H1 (cell line): ENCODE data around the gene CTNND2. TPM values are rescaled to one million over a fixed set of nuclear protein-coding genes. Genes with fewer than 3 reads are reported as not detected.

Experiments
- CBX5 ChIP-seq: fragments of 300-800, 300-1000 bp; sonication (generic); IDR thresholded peaks from 2 replicates; pipeline ENCODE4 v1.7.1; 2016; ENCODE audit warnings: antibody characterized with exemption, low read length, low read depth
- JUN ChIP-seq: IDR thresholded peaks from 2 replicates; pipeline ENCODE4 v1.6.1; 2011; ENCODE audit warnings: low read depth, mild to moderate bottlenecking, improper control_type of control experiment, low read length
- RBBP5 ChIP-seq: IDR thresholded peaks from 2 replicates; pipeline ENCODE4 v1.7.1; 2012; ENCODE audit warnings: low read depth, mild to moderate bottlenecking, inconsistent platforms, low read length, moderate library complexity, borderline replicate concordance
- SUZ12 ChIP-seq: fragments of 200-600 bp; sonication (generic); IDR thresholded peaks from 2 replicates; pipeline ENCODE4 v1.6.1; 2012; ENCODE audit warnings: mild to moderate bottlenecking, inconsistent platforms, low read length, moderate library complexity, mixed read lengths
- ZNF274 ChIP-seq: IDR thresholded peaks from 2 replicates; pipeline ENCODE4 v1.7.0; 2012; ENCODE audit warnings: low read length, borderline replicate concordance; ENCODE audit errors: extremely low read depth
- polyA plus RNA-seq, 7 experiments: library from polyadenylated mRNA; depleted of rRNA in 3 of 7; stranded (reverse) in 5 of 7; unstranded in 2 of 7; fragments of >200 nt in 5 of 7; fragments of 200-250 nt in 2 of 7; gene quantifications; 1 replicate in 5 of 7; 2 replicates in 1 of 7; 4 replicates in 1 of 7; pipeline versions ENCODE4 v1.2.1 to v1.2.3, GENCODE V29; 2011 to 2013; ENCODE audit warnings: missing spikeins in 2 of 7, mixed read lengths in 2 of 7
- total RNA-seq: library from RNA; stranded (reverse); fragmentation: NEBNext Ultra II Directional; extraction: Animal tissue kit (Norgen Biotek cat#: 25700); gene quantifications from 2 replicates; pipeline ENCODE4 v1.2.1, GENCODE V29; 2021
- TF ChIP-seq, protein P1 (sequence below): IDR thresholded peaks from 2 replicates; pipeline ENCODE4 v1.6.1; 2011; ENCODE audit warnings: low read depth, mild to moderate bottlenecking, low read length; ENCODE audit not compliant: insufficient read depth

Gene CTNND2
- total and polyA plus RNA-seq, 2 of the 8 experiments (the other 6 are each of a cell fraction or from before 2014, with no cell fraction given) = 7.4 to 14.2 TPM

- TF ChIP-seq JUN (no peak), SUZ12 (no peak), CBX5 (no peak), ZNF274 (no peak), RBBP5 (no peak)
- TF ChIP-seq, protein P1, sequence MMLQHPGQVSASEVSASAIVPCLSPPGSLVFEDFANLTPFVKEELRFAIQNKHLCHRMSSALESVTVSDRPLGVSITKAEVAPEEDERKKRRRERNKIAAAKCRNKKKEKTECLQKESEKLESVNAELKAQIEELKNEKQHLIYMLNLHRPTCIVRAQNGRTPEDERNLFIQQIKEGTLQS = no peak
These were observed 920.1 kb downstream of the CTNND2 start (continued) for GRCh38 chr5:10984021-10984715.
